ENCODE data around the gene RGS16.

- no peak for TF ChIP-seq CTCF (optimal IDR thresholded peaks at IDR 0.05 in 1 of 3, IDR thresholded peaks at IDR 0.05 in 1 of 3, conservative IDR thresholded peaks at IDR 0.05 in 1 of 3; ENCODE audit: extremely low read depth in 1 of 3, insufficient read depth in 2 of 3, low read length in 3 of 3)
- TF ChIP-seq EZH2 (IDR thresholded peaks at IDR 0.05; ENCODE audit: low read length) = no peak
Observed at GRCh38 chr1:182567629-182568028, 36.6 kb downstream of the RGS16 start.

Data from keratinocyte (primary cell).